Panc1 (cell line): ENCODE data around the gene MGAT5.

ENCODE experiments used
- REST ChIP-seq, 2 experiments: IDR thresholded peaks; 2 replicates each; pipeline ENCODE4 v1.6.1; 2011 to 2012; ENCODE audit warnings: low read depth in 2 of 2, control low read depth in 1 of 2, low read length in 1 of 2, mild to moderate bottlenecking in 1 of 2, moderate library complexity in 1 of 2; ENCODE audit not compliant: insufficient read depth in 1 of 2
- SIN3A ChIP-seq: IDR thresholded peaks from 2 replicates; pipeline ENCODE4 v1.6.1; 2012; ENCODE audit warnings: low read depth, mild to moderate bottlenecking, low read length, moderate library complexity, borderline replicate concordance; ENCODE audit not compliant: insufficient read depth
- TF ChIP-seq, protein P1 (sequence below): fragments of 450-650 bp; IDR thresholded peaks from 2 replicates; pipeline ENCODE4 v1.5.1; 2017; ENCODE audit warnings: mild to moderate bottlenecking

DNA sequence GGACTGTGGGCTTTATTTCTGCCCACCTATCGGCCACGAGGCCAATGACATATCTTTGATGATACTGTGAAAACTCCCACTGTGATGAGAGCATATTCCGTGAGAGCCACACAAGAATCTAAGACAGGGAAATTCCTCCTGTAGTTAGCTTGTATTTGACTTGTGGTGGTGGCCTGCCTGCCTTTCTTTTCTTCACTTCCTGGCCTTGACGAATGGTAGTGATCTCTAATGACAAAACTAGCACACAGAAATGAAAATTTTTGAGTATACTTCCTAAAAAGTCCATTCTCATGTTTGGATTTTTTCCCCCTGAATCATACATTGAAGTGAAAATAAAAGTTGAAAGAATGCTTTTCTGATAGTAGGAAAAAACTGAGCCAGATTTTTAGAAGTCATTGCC is 94.4 kb downstream of the MGAT5 start:
- no peak for TF ChIP-seq SIN3A
- TF ChIP-seq, protein P1, sequence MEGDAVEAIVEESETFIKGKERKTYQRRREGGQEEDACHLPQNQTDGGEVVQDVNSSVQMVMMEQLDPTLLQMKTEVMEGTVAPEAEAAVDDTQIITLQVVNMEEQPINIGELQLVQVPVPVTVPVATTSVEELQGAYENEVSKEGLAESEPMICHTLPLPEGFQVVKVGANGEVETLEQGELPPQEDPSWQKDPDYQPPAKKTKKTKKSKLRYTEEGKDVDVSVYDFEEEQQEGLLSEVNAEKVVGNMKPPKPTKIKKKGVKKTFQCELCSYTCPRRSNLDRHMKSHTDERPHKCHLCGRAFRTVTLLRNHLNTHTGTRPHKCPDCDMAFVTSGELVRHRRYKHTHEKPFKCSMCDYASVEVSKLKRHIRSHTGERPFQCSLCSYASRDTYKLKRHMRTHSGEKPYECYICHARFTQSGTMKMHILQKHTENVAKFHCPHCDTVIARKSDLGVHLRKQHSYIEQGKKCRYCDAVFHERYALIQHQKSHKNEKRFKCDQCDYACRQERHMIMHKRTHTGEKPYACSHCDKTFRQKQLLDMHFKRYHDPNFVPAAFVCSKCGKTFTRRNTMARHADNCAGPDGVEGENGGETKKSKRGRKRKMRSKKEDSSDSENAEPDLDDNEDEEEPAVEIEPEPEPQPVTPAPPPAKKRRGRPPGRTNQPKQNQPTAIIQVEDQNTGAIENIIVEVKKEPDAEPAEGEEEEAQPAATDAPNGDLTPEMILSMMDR = no peak
- no peak for TF ChIP-seq REST (IDR thresholded peaks at IDR 0.05; ENCODE audit: insufficient read depth in 1 of 2, low read depth in 2 of 2, low read length in 1 of 2)
